Skeletal muscle tissue (tissue), 4 donors: ENCODE results near the gene MYH11. TPM values are rescaled to one million over a fixed set of nuclear protein-coding genes. Genes with fewer than 3 reads are reported as not detected.

ENCODE experiments used
- H3K27ac ChIP-seq: one replicate; pipeline ENCODE4 v1.7.0; 2013; ENCODE audit warnings: mild to moderate bottlenecking, low read depth, low read length, inconsistent platforms
- H3K27me3 ChIP-seq, 3 donors: one replicate each; pipeline ENCODE4 v1.7.0; 2013; ENCODE audit warnings: low read length in 3 of 3; ENCODE audit not compliant: control insufficient read depth in 3 of 3, insufficient read depth in 3 of 3
- H3K36me3 ChIP-seq, 3 donors: one replicate each; pipeline ENCODE4 v1.7.0; 2013; ENCODE audit warnings: low read length in 3 of 3; ENCODE audit not compliant: control insufficient read depth in 3 of 3, insufficient read depth in 3 of 3
- H3K4me1 ChIP-seq, 3 donors: one replicate each; pipeline ENCODE4 v1.7.0; 2013; ENCODE audit warnings: low read length in 3 of 3, mild to moderate bottlenecking in 3 of 3; ENCODE audit not compliant: control insufficient read depth in 3 of 3, insufficient read depth in 3 of 3
- H3K4me3 ChIP-seq, 3 donors: one replicate each; pipeline ENCODE4 v1.7.0; 2013; ENCODE audit warnings: low read length in 3 of 3
- H3K9ac ChIP-seq, 3 donors: one replicate each; pipeline ENCODE4 v1.7.0; 2013; ENCODE audit warnings: low read length in 3 of 3, mild to moderate bottlenecking in 3 of 3, moderate library complexity in 2 of 3, low read depth in 1 of 3
- H3K9me3 ChIP-seq, 3 donors: one replicate each; pipeline ENCODE4 v1.7.0; 2013; ENCODE audit warnings: low read length in 3 of 3; ENCODE audit not compliant: control insufficient read depth in 3 of 3
- total RNA-seq: library from RNA; depleted of rRNA; stranded (reverse); fragments of >200 nt; gene quantifications from one replicate; pipeline ENCODE4 v1.2.3, GENCODE V29; 2014
- donor health status: Osteomylitis.

Gene MYH11
- total RNA-seq, 1 donor from 2014 or later = 23.0 TPM

- no peaks in the 10 kb centered on the region for H3K9me3 ChIP-seq
- H3K27ac ChIP-seq = no peak overlapping the region
- no peak overlapping the region for H3K4me3 ChIP-seq
- H3K27me3 ChIP-seq = no peaks in the 10 kb centered on the region
- no peaks in the 10 kb centered on the region for H3K36me3 ChIP-seq
- no peak overlapping the region for H3K9ac ChIP-seq
- peaks cover 3 to 12% (median 3%) of the 10 kb centered on the region in 3 donors for H3K4me1 ChIP-seq
Observed at GRCh38 chr16:15775209-15775608, 81.6 kb downstream of the MYH11 start.

GRCh38 chr16:15773968-15774367 is 82.9 kb downstream of the MYH11 start:
- Histone ChIP-seq H3K36me3 (no peaks in the 10 kb centered on the region), H3K27ac (no peak overlapping the region), H3K27me3 (no peaks in the 10 kb centered on the region), H3K4me3 (no peak overlapping the region), H3K9ac (no peak overlapping the region), H3K9me3 (no peaks in the 10 kb centered on the region), H3K4me1 (peaks cover 3 to 12% (median 3%) of the 10 kb centered on the region in 3 donors)

GRCh38 chr16:15772579-15773293 is 84.1 kb downstream of the MYH11 start:
- peaks cover 3 to 12% (median 3%) of the 10 kb centered on the region in 3 donors for H3K4me1 ChIP-seq
- no peaks in the 10 kb centered on the region for H3K9me3 ChIP-seq
- H3K27ac ChIP-seq = no peak overlapping the region
- H3K36me3 ChIP-seq = no peaks in the 10 kb centered on the region
- no peak overlapping the region for H3K4me3 ChIP-seq
- no peak overlapping the region for H3K9ac ChIP-seq
- no peaks in the 10 kb centered on the region for H3K27me3 ChIP-seq

GRCh38 chr16:15771694-15772093 is 85.1 kb downstream of the MYH11 start:
- Histone ChIP-seq H3K36me3 (no peaks in the 10 kb centered on the region), H3K27me3 (no peaks in the 10 kb centered on the region), H3K9me3 (no peaks in the 10 kb centered on the region), H3K9ac (no peak overlapping the region), H3K27ac (no peak overlapping the region), H3K4me1 (peaks cover 3 to 12% (median 3%) of the 10 kb centered on the region in 3 donors), H3K4me3 (no peak overlapping the region)

GRCh38 chr16:15770512-15770911 is 86.3 kb downstream of the MYH11 start:
- Histone ChIP-seq H3K4me3 (no peak overlapping the region), H3K27me3 (no peaks in the 10 kb centered on the region), H3K9ac (no peak overlapping the region), H3K9me3 (no peaks in the 10 kb centered on the region), H3K36me3 (no peaks in the 10 kb centered on the region), H3K4me1 (peaks cover 3 to 12% (median 3%) of the 10 kb centered on the region in 3 donors), H3K27ac (no peak overlapping the region)

GRCh38 chr16:15770107-15770506 is 86.7 kb downstream of the MYH11 start:
- Histone ChIP-seq H3K27ac (no peak overlapping the region), H3K4me3 (no peak overlapping the region), H3K9me3 (no peaks in the 10 kb centered on the region), H3K4me1 (peaks cover 3 to 12% (median 3%) of the 10 kb centered on the region in 3 donors), H3K36me3 (no peaks in the 10 kb centered on the region), H3K9ac (no peak overlapping the region), H3K27me3 (no peaks in the 10 kb centered on the region)

- H3K9ac ChIP-seq = no peak overlapping the region
- H3K36me3 ChIP-seq = no peaks in the 10 kb centered on the region
- no peak overlapping the region for H3K27ac ChIP-seq
Observed at GRCh38 chr16:15769239-15769638, 87.6 kb downstream of the MYH11 start.

GRCh38 chr16:15768201-15768600 is 88.6 kb downstream of the MYH11 start:
- Histone ChIP-seq H3K27ac (no peak overlapping the region), H3K9me3 (no peaks in the 10 kb centered on the region), H3K4me3 (no peak overlapping the region), H3K36me3 (no peaks in the 10 kb centered on the region), H3K27me3 (no peaks in the 10 kb centered on the region), H3K9ac (no peak overlapping the region), H3K4me1 (peaks cover 3 to 12% (median 3%) of the 10 kb centered on the region in 3 donors)

More at GRCh38 chr16:15769239-15769638, 87.6 kb downstream of the MYH11 start:
- H3K27me3 ChIP-seq = no peaks in the 10 kb centered on the region
- peaks cover 3 to 12% (median 3%) of the 10 kb centered on the region in 3 donors for H3K4me1 ChIP-seq
- H3K4me3 ChIP-seq = no peak overlapping the region
- no peaks in the 10 kb centered on the region for H3K9me3 ChIP-seq

GRCh38 chr16:15766918-15767317 is 89.9 kb downstream of the MYH11 start:
- H3K9me3 ChIP-seq = no peaks in the 10 kb centered on the region
- H3K36me3 ChIP-seq = no peaks in the 10 kb centered on the region
- H3K27me3 ChIP-seq = peaks cover 0 to 6% (median 0%) of the 10 kb centered on the region in 3 donors
- H3K9ac ChIP-seq = no peak overlapping the region
- peaks cover 0 to 9% (median 3%) of the 10 kb centered on the region in 3 donors for H3K4me1 ChIP-seq
- no peak overlapping the region for H3K4me3 ChIP-seq
- no peak overlapping the region for H3K27ac ChIP-seq

GRCh38 chr16:15765880-15766279 is 90.9 kb downstream of the MYH11 start:
- peaks cover 0 to 7% (median 3%) of the 10 kb centered on the region in 3 donors for H3K4me1 ChIP-seq
- peaks cover 0 to 6% (median 0%) of the 10 kb centered on the region in 3 donors for H3K27me3 ChIP-seq
- no peak overlapping the region for H3K9ac ChIP-seq
- no peak overlapping the region for H3K27ac ChIP-seq
- H3K9me3 ChIP-seq = no peaks in the 10 kb centered on the region
- no peaks in the 10 kb centered on the region for H3K36me3 ChIP-seq
- no peak overlapping the region for H3K4me3 ChIP-seq
